Panc1 (cell line): ENCODE measurements around the gene MAP4K4. TPM values are rescaled to one million over a fixed set of nuclear protein-coding genes. Genes with fewer than 3 reads are reported as not detected.

ENCODE experiments used
- ATAC-seq: fragments of 200-7000 bp; cut with Tn5 transposase; 2 replicates; pipeline ENCODE4 v1.9.1; 2020; ENCODE audit warnings: mild to moderate bottlenecking, moderate library complexity
- BruUV-seq: library from RNA; stranded (reverse); fragments of 400-500 nt; replicated peaks from 2 replicates; lab custom pipeline; 2021; lab: Mats Ljungman, UMichigan
- CTCF ChIA-PET: fragments of 300-600 bp; sonication (Branson Sonifier 250); formaldehyde crosslinking; loops from one replicate; lab custom pipeline; 2022; ENCODE audit warnings: antibody characterized with exemption; lab: Charles Lee
- POLR2A ChIA-PET: fragments of 300-600 bp; sonication (Branson Sonifier 250); formaldehyde crosslinking; loops from one replicate; lab custom pipeline; 2022; ENCODE audit warnings: antibody characterized with exemption; lab: Charles Lee
- DNase-seq: peaks from one replicate; pipeline ENCODE4 v3.0.0-alpha.2; 2010; ENCODE audit warnings: low read depth, low spot score
- H3K27ac ChIP-seq: 2 replicates; pipeline ENCODE4 v1.5.1; 2011; ENCODE audit warnings: mild to moderate bottlenecking, low read length, inconsistent platforms
- H3K27me3 ChIP-seq: fragments of 200-500 bp; sonication (Bioruptor generic); 2 replicates; pipeline ENCODE4 v1.6.0; 2014; ENCODE audit warnings: low read length, inconsistent platforms; ENCODE audit not compliant: control insufficient read depth, insufficient read depth
- H3K36me3 ChIP-seq: fragments of 200-500 bp; sonication (Bioruptor generic); 2 replicates; pipeline ENCODE4 v1.5.1; 2014; ENCODE audit warnings: inconsistent platforms, mild to moderate bottlenecking, low read length, moderate library complexity; ENCODE audit not compliant: control insufficient read depth, insufficient read depth
- H3K4me1 ChIP-seq: 2 replicates; pipeline ENCODE4 v1.5.1; 2011; ENCODE audit warnings: inconsistent platforms, mild to moderate bottlenecking, low read length, moderate library complexity; ENCODE audit not compliant: control insufficient read depth, insufficient read depth
- H3K4me3 ChIP-seq, 2 experiments: 2 replicates each; pipeline ENCODE4 v1.5.1; 2011 to 2012; ENCODE audit warnings: low read depth in 2 of 2, low read length in 2 of 2, mild to moderate bottlenecking in 2 of 2, inconsistent platforms in 1 of 2, moderate library complexity in 1 of 2
- H3K9me3 ChIP-seq: fragments of 200-500 bp; sonication (Bioruptor generic); 2 replicates; pipeline ENCODE4 v1.5.1; 2014; ENCODE audit warnings: low read depth, mild to moderate bottlenecking, inconsistent platforms, low read length, moderate library complexity; ENCODE audit not compliant: control insufficient read depth, insufficient read depth
- POLR2AphosphoS5 ChIP-seq: IDR thresholded peaks from 2 replicates; pipeline ENCODE4 v1.6.1; 2012; ENCODE audit warnings: mild to moderate bottlenecking, low read depth, low read length, moderate library complexity
- SIN3A ChIP-seq: IDR thresholded peaks from 2 replicates; pipeline ENCODE4 v1.6.1; 2012; ENCODE audit warnings: low read depth, mild to moderate bottlenecking, low read length, moderate library complexity, borderline replicate concordance; ENCODE audit not compliant: insufficient read depth
- TCF7L2 ChIP-seq: IDR thresholded peaks from 2 replicates; pipeline ENCODE4 v1.6.1; 2011; ENCODE audit warnings: mild to moderate bottlenecking, low read depth, low read length, inconsistent platforms
- in situ Hi-C: cut with HindIII; loops from 2 replicates; pipeline ENCODE4 v1.10.0; 2016; ENCODE audit warnings: low sequenced_read_pairs, low pct_unique_long_range_greater_than_20kb
- intact Hi-C: fragments of 100-400 bp; cut with micrococcal nuclease; formaldehyde crosslinking; loops from one replicate; pipeline ENCODE4 v1.10.0; 2022; ENCODE audit not compliant: unreplicated experiment
- total RNA-seq: library from RNA; stranded (reverse); gene quantifications from one replicate; pipeline ENCODE4 v1.2.1, GENCODE V29; 2021; ENCODE audit not compliant: unreplicated experiment
- TF ChIP-seq, protein P1 (sequence below): fragments of 450-650 bp; IDR thresholded peaks from 2 replicates; pipeline ENCODE4 v1.5.1; 2017; ENCODE audit warnings: mild to moderate bottlenecking
- TF ChIP-seq, protein P2 (sequence below), 2 experiments: IDR thresholded peaks; 2 replicates each; pipeline ENCODE4 v1.6.1; 2011 to 2012; ENCODE audit warnings: low read depth in 2 of 2, control low read depth in 1 of 2, low read length in 1 of 2, mild to moderate bottlenecking in 1 of 2, moderate library complexity in 1 of 2; ENCODE audit not compliant: insufficient read depth in 1 of 2

The MAP4K4 gene
- total RNA-seq, 1 experiment from 2014 or later: 68.5 TPM

- in situ Hi-C loops (no loop called here), intact Hi-C loops (no loop called here)
- H3K4me3 ChIP-seq: no peak overlapping the region
- no peak overlapping the region for H3K27ac ChIP-seq
- H3K36me3 ChIP-seq: no peaks in the 10 kb centered on the region
- CTCF ChIA-PET: no interaction called here
- no peaks in the 10 kb centered on the region for H3K4me1 ChIP-seq
- POLR2A ChIA-PET: no interaction called here
- no peaks in the 10 kb centered on the region for H3K9me3 ChIP-seq
- ATAC-seq (no peak), DNase-seq (no peak)
- H3K27me3 ChIP-seq: no peaks in the 10 kb centered on the region
- no peak for TF ChIP-seq POLR2AphosphoS5
- BruUV-seq: no TSS peak
Measured at GRCh38 chr2:101689114-101689825, 8.2 kb upstream of the MAP4K4 start.

DNA sequence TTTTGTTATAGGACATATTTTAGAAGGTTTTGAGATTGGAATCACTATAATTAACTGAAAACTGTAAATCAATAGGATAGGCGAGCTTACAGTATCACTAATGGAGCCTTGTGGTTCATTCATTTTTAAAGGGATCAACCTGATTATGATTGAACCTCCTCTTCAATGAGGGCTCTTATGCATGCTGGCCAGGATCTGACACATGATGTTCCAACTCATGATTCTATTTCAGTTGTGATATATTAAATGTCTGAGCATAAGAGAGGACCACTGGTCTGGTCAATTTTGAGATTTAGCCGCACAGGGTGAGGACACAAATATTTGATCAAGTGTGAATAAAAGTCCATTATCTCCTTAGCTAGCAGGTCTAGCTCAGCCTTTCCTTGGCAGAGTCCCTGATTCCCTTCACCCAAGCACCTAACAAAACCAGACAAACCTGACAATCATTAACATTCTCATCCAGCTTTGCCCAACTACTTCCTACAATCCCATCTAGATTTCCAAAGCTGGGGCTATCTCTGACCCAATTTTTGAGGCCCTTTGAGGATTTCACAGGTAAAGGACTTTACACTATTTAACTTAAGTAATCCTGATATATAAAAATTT is 6.9 kb upstream of the MAP4K4 start:
- CTCF ChIA-PET: no interaction called here
- POLR2A ChIA-PET: no interaction called here

More for the DNA sequence above, 6.9 kb upstream of the MAP4K4 start:
- H3K9me3 ChIP-seq: no peaks in the 10 kb centered on the region
- intact Hi-C loops (loop anchor here (10.0 kb wide), 1 partner anchor 134 kb away; no protein-coding TSS in a partner anchor), in situ Hi-C loops (no loop called here)
- no peaks in the 10 kb centered on the region for H3K27me3 ChIP-seq
- H3K27ac ChIP-seq: no peak overlapping the region
- H3K4me1 ChIP-seq: no peaks in the 10 kb centered on the region
- ATAC-seq (no peak), DNase-seq (no peak)
- no peak overlapping the region for H3K4me3 ChIP-seq
- no TSS peak for BruUV-seq
- H3K36me3 ChIP-seq: no peaks in the 10 kb centered on the region
- no peak for TF ChIP-seq POLR2AphosphoS5
- no peak for TF ChIP-seq TCF7L2
- TF ChIP-seq, protein P1, sequence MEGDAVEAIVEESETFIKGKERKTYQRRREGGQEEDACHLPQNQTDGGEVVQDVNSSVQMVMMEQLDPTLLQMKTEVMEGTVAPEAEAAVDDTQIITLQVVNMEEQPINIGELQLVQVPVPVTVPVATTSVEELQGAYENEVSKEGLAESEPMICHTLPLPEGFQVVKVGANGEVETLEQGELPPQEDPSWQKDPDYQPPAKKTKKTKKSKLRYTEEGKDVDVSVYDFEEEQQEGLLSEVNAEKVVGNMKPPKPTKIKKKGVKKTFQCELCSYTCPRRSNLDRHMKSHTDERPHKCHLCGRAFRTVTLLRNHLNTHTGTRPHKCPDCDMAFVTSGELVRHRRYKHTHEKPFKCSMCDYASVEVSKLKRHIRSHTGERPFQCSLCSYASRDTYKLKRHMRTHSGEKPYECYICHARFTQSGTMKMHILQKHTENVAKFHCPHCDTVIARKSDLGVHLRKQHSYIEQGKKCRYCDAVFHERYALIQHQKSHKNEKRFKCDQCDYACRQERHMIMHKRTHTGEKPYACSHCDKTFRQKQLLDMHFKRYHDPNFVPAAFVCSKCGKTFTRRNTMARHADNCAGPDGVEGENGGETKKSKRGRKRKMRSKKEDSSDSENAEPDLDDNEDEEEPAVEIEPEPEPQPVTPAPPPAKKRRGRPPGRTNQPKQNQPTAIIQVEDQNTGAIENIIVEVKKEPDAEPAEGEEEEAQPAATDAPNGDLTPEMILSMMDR: no peak
- TF ChIP-seq, protein P2, sequence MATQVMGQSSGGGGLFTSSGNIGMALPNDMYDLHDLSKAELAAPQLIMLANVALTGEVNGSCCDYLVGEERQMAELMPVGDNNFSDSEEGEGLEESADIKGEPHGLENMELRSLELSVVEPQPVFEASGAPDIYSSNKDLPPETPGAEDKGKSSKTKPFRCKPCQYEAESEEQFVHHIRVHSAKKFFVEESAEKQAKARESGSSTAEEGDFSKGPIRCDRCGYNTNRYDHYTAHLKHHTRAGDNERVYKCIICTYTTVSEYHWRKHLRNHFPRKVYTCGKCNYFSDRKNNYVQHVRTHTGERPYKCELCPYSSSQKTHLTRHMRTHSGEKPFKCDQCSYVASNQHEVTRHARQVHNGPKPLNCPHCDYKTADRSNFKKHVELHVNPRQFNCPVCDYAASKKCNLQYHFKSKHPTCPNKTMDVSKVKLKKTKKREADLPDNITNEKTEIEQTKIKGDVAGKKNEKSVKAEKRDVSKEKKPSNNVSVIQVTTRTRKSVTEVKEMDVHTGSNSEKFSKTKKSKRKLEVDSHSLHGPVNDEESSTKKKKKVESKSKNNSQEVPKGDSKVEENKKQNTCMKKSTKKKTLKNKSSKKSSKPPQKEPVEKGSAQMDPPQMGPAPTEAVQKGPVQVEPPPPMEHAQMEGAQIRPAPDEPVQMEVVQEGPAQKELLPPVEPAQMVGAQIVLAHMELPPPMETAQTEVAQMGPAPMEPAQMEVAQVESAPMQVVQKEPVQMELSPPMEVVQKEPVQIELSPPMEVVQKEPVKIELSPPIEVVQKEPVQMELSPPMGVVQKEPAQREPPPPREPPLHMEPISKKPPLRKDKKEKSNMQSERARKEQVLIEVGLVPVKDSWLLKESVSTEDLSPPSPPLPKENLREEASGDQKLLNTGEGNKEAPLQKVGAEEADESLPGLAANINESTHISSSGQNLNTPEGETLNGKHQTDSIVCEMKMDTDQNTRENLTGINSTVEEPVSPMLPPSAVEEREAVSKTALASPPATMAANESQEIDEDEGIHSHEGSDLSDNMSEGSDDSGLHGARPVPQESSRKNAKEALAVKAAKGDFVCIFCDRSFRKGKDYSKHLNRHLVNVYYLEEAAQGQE (IDR thresholded peaks at IDR 0.05; ENCODE audit: insufficient read depth in 1 of 2, low read depth in 2 of 2, low read length in 1 of 2): no peak
- no peak for TF ChIP-seq SIN3A
